HG03280 (cell line): ENCODE data around the gene FAM222A.

Experiments used
- ATAC-seq: cut with Tn5 transposase; IDR thresholded peaks from one replicate; pipeline ENCODE4 v1.9.1; 2021; ENCODE audit warnings: mild to moderate bottlenecking, moderate library complexity; ENCODE audit not compliant: unreplicated experiment

Gene FAM222A

DNA sequence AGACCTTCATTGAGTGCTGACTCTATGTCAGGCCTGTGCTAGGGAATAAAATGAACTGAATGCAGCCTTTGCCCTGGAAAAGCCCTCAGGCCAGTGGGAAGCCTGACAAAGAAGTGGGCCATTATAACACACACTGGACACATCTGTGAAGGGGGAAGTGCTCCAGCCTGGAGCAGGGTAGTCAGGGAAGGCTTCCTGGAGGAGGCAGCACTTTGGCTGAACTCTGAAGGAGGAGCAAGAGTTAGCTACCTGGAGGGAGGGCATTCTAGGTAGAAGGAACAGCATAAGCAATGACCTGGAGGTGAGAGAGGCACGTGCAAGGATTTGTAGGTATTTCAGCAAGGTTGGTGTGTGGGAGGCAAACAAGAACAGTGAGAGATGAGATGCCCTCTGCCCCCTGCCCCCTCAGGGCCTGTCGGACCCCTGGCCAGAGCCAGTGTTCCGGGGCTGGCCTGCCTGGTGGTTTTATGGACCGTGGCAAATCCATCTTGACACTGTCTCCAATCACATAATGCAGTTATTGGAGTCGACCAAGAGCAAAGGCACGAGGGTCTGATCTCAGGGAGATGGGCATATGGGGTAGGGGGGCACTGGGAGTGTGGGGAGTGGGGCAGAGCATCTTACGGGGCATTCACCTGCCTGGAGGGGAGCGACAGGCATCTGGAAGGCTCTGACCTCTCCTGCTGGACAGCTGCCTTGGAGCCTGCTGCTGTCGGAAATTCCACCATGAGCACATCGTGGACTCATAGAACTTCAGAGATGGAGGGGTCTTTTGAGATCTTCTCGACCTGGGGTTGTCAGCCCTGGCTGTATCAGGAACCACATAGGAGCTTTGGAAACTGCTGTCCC is 2.7 kb upstream of the FAM222A start:
- no peak for ATAC-seq

DNA sequence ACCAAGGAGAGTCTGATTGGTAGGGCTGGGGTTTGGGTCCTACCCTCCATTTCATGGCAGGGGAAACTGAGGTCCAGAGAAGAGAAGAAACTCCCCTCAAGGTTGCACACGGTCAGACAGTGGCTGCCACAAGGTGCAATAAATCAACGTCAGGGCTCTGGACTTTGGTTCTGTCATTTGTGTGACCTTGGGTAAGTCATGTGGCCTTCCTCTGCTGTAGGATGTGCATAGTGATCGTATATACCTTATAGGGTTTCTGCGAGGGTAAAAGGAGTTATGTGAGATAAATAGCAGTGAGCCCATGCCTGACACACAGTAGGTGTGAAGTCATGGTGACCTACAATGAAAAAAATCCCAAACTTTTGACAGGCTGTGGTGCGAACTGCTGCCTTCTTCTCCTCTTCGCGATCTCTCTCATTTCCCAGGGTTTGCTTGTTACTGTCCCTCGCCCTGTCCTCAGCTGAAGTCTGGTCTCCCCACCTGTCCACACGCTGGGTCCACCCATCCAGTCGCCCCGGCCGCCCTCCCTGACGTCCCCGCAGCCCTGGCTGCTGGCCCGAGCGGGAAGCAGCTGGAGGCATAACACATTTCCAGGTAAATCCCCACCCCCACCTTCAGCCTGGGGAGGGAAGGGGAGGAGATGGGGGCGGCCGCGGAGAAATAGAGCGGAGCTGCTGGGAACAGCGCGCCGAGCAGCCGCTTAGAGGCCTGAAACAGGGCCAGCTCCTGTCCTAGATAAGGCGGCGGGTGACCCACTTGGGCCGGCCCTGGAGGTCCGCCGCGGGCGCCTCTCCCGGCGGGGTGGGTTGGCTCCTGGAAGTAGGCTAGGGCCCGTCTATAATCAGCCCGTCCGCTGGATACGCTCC is 1.8 kb upstream of the FAM222A start:
- ATAC-seq = no peak

DNA sequence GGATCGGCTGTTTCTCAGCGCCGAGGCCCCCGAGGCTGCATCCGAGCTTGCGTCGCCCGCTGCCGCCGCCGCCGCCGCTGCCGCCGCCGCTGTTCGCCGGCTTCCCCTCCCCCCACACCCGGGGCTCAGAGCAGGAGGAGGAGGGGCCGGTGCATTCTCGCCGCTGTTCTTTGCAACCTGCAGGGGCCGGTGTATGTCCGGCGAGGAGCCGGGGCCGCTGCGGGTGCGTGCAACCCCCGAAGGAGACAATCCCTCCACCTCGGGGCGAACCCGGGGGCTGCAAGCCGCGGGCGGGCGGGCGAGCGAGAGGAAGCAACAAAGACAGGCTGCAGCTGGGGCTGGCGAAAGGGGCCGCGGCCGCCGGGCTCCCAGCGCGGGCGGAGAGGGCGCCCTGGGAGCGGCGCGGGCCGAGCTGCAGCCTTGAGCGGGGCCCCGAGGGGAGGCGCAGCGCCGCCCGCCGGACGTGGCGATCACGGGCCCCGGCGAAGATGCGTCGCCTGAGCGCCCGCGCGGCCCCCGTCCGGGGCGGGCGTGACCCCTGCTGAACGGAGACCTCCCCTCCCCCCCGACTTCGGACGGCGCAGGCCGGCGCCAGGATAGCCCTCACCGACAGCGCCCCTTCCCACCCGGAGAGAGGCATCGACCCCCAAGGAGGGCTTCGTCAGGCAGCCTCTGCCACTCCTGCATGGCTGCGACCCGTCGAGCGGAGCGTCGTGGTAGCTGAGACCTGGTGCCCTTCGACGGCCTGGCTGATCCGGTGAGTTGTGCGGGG is 702 bp downstream of the FAM222A start:
- ATAC-seq = peak; percentile 30

DNA sequence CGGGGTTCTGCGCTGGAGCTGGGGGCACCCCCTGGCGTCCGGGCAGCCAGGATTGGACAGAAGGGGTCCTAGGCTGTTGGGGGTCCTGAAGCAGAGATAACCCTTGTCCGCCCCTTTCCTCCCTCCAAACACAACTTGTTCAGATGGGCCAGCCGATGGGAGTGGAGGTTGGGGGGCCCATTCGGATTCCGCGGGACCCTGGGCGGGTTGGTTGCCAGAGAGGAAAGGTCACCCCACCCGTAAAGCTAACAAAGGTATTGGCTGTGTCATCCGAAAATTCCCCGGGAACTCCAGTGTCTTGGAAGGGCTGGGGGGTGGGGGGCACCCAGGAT is 1.3 kb downstream of the FAM222A start:
- ATAC-seq = no peak

DNA sequence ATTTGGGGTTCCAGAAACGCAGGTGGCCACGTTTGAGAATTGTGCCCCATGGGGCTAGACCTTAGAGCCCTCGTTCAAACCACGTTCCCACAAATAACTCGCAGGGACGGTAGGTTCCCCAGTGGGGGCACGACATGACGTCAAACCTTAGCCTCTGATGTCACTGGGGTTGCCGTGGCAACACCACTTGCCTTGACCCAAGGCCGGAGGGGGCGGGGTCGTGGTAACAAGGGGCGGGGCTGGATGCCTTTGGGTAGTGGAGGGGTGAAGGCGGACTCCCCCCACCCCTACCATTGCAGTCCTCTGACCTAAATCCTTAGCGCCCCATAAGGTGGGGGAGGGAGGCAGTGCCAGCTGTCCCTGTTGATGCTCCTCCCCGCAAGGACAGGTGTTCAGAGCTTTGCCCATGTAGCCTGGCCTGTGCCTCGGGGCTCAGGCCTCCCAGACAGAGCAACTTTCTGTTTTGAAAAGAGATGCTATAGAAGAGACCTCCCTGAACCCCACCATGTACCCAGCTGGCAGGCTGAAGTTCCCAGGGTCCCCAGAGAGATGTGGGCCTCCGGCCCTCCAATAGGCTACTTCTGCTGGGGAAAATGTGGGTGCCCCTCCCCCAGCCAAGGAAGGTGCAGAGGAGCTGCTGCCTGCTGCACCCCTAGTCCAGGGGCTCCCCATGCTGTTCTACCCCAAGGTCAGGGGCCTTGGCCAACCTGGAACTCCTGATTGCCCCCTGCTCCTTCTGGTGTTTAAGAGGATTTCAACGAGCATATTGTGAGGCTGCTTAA is 1.9 kb downstream of the FAM222A start:
- ATAC-seq = no peak

DNA sequence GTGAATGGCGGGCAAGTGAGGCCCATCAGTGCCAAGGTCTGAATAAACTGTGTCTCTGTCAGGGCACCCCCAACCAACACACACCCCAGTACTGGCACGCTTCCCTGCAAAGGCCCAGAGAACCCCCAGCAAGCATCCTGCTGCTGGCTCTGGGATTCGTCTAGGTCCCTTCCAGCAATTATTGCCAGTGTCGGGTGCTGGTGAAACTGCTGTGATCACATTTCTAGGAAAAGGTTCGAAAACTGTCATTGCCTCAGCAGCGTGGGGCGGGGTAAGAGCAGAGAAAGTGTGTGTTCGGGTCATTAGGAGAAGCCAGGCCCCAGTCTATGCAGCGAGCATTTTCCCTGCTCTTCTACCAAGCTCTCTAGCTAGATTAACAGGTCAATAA is 2.5 kb downstream of the FAM222A start:
- no peak for ATAC-seq

DNA sequence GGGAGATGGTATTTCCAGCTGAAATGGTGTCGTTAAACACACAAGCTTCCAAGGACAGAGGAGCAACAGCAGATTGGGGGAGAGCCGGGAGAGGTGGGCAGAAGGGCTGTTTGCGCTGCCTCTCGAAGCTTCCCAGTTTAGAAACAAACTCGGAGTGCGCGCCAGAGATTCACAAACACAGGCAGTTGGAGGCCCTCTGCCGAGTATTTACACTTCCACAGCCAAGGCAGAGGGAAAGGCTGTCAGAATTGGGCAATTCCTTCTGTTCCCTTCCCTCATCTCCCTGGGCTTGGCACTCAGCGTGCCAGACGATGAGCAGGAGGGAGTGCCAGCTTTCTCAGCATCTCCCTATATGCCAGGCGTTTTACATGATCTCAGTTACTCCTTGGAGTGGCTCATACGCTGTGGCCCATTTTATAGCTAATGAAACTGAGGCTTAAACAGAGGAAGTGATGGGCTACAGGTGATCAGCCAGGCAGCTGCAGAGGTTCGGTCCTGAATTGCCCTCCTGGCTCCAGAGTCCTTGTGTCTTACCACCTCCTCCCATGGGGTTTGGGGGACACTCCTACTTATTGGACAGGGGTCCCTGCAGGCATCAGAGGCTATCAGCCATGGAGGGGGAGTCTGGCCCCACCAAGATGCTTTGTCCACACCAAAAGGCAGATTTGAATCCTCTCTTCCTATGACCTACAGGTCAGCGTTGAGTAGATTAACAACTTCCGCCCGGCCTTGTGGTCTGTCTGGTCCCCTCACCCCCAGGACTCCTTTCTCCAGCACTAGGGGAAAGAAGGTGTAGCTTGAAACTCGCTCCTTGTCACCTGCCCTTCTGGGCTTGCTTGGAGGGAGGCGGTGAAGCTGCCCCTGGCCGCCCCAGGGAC is 3.1 kb downstream of the FAM222A start:
- ATAC-seq = no peak

DNA sequence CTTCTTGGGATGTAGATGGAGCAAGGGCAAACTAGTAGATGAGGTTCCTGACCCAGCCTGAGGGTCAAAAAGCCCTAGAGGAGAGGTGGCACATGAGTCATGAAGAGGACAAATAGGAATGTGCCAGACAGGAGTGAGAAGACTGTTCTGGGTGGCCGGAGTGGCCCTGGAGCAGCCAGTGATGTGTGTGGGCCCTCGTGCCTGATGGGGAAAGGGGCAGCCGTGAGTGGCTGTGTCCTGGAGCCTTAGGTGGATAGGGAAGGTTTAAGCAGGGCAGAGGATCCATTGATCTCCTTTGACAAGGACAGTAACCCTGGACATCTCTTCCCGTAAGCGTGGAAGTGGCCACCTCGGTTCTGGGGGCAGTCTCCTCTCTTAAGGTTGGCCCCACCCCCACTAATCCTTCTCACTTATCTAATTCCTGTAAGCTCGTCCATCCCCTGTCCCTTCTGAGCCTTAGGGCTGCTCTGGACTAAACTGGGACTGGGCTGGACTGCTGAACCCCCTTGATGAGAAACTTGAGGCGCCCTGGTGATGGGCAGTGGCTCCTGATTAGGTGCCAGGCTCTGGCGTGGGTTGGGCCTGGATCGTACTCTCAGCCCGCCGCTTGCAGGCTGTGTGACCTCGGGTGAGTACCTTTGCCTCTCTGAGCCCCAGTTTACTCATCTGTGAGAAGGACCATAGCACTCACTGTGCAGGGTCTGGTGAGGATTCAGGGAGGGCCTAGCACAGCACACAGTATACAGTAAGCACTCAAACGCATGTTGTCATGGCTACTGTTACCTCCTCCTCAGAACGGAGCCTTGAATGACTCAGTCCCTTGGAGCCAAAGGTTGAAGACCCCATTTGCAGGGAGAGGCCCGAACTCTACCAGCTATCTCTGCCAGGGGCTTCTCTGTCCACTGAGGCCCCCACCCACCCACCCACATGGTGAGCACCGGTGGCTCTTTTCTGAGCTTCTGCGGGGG is 4.0 kb downstream of the FAM222A start:
- ATAC-seq = no peak

DNA sequence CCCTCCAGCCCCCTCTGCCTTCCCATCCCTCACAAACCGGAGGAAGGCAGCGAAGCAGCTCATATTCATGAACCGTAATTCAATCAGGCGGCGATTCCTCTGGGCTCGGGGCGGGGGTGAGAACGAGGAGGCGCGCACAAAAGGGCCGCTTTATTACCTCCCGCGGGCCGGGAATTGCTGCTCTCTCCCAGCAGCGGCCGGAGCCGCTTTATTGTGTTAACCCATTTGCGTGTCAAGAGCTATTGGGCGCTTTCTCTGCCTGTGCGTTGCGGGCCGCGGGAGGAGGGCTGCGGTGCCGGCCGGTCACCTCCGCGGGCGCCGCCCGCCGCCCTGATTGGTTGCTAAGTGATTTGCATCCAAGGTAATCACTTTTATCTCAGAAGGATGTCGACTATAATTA is 4.8 kb downstream of the FAM222A start:
- ATAC-seq = no peak

DNA sequence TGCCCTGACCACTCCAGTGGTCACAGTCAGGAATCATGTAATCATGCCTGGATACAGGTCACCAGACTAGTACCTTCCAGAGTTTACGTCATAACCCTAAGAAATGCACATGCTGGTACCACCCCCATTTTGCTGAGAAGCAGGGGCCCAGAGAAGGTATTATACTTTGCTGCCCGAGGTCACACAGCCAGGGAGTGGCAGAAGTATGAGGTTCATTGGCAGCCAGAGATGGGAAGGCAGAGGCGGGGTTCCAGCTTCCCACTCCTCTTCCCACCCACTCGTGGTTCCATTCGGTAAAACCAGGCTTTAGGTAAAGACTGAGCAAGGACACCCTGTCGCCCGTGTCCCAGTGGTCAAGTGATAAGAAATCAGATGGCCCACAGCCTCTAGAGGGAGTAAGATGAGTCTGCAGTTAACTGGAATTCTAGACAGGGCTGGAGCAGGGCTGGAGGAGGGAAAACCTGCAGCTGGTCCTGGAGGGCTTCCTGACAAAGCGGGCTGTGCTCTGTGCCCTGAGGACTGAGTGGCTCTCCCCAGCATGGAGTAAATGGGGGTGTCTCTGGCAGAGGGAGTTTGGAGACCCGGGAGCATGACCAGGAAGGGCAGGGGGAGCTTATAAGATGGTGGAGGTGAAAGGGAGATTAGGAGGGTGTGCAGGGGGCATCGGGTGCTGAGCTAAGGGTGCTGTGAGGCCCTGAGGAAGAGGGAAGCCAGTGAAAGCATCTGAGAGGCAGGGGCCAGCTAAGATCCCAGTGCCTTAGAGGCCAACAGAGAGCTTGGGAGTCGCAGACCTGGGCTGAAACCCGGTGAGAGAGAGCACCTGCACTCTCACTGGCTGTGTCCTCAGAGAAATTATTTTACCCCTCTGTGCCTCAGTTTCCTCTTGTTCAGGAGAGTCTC is 5.7 kb downstream of the FAM222A start:
- no peak for ATAC-seq

DNA sequence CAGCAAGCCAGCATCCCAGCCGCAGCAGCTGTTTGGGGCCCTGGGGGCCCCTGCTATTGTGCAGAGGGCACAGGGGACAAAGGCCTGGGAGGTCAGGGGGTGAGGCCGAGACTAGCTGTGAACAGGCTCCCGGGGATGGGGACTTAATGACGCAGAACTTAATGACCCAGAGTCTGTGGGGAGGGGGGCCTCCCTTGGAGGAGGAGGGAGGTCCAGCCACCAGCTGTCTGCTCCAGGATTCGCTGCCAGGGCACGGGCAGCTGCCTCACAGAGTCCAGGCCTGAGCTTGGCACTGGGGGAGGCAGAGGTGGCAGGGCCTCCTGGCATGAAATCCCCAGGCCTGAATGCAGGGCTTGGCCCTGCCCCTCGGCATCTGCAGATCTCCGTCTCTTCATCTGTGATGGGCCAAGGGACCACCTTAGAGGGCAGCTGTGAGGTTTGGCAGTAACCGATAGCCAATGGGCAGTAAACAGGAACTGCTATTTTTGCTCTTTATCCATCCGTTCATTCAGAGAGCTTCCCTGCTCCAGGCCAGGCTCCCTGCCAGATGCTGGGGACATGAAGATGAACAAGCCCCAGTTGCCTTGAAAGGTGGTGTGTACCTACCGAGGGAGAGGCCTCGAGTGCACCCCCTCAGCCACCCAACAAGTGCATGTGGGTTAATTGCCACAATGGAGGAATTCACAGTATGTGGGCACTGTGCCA is 6.7 kb downstream of the FAM222A start:
- ATAC-seq = no peak

DNA sequence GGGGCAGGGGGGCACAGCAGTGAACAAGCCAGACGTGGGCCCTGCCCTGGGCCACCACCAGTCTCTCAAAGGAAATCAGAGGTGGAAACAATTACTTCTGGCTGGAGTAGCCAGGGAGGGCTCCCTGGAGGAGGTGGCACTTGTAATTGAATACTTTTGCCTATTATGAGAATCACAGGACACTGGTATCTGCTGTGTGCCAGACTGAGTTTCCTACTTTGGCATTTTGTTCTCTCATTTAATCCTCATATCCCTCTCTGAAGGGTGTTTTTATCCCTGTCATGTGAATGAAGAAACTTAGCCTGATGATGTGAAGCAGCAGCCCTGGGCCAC is 7.2 kb downstream of the FAM222A start:
- ATAC-seq = no peak

DNA sequence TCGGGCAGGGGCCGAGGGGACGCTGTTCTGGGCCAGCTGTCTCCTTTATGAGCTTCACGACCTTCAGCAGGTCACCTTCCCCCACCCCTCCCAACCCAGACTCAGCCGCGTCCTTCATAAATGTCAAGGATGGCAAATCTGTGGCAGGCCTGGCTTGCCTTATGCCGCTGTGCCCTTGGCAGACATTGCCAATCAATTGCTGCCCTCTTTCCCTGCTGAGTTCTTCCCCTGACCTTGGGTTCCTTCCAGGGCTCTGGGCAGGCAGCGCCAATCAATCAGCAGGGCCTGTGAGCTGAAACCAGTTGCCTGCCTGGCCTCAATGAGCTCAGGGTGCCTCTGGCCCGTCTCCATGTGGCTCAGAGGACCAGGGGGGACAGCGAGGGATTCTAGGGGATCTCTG is 7.7 kb downstream of the FAM222A start:
- ATAC-seq = no peak

DNA sequence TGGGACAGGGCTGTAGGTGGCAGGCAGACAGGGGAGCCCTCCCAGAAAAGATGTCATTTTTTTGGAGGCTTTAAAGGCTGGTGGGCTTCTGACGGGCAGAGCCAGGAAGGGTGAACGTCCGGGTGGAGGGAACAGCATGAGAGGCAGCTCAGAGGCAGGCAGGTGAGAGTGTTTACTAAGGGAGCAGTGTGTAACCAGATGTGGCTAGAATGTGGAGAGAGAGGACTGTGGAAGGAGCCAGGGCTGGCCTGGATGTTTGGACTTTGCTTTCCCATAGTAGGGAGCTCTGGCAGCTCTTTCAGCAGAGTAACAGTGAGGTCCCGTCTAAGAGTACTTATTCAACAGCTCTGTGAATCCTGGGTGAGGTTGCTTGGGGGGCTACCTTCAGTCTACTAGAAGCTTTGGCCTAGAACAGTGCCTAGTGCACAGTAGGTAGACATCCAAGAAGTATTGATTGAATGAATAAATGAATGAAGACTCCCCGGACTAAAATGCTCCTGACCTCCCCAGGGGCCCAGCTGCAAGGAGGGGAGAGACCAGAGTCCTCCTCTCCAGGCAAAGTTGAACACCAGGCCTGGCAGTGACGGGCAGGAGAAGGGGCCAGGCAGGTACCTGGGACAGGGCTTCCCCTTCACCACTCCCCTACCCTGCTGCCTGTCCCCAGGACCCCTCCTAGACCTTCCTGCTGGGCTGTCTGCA is 8.5 kb downstream of the FAM222A start:
- no peak for ATAC-seq

DNA sequence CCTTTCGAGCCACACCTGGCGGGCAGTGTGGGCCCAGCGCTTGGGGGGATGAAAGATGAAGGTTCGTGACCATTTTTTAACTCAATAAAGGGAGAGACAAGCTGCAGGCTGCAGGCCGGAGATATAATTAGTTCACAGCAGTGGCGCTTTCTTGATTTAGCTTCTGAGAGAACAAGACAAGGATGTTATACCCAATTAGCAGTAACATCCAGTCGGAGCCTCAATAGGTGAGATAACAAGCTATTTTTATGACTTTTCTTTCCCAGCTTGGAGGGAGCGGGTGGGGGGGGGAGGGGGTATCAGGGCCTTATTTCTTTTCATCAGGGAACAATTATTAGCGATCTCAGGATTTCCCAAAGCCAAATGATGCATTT is 9.1 kb downstream of the FAM222A start:
- ATAC-seq = no peak

DNA sequence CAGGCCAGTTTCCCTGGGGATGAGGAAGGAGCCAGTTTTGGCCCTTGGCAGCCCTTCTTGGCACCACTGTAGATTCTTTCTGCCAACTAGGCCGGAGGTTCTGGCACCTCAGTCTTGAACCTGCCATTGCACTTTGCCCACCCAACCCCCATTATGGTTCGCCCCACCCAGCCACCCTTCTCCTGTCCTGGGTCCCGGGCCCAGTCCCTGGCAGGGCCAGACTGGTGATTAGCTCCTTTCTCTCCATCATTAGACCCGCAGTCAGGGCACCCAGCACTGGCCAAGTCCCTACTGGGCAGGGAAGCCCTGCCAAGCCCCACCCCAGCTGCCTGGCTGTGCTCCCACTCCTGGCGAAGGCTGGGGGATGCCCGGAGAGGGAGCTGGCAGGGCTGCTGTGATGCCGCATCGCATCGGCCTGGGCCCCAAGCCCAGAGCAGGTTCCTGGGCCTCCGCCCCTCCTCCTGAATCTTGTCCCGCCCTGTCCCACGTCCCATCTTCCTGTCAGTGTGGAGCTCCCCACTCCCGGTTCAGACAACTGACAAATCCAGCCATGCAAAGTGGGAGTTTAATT is 9.8 kb downstream of the FAM222A start:
- ATAC-seq = no peak
